ENCODE measurements around the gene NAA38.

NAA38 gene

GRCh38 chr17:7856811-7857712 lies at the start of gene NAA38:
TSS of gene NAA38 (minus strand) at chr17:7857559. CDS start at chr17:7857463, 96 bp downstream.
- DNase-seq (ENCODE audit: low read depth in 2 of 2) = peak; percentile 86 to 90

- DNase-seq (ENCODE audit: low read depth in 2 of 2) = no peak
Observed at GRCh38 chr17:7903154-7904103, 46.1 kb upstream of the NAA38 start.

GRCh38 chr17:7897773-7898172 lies 40.4 kb upstream of the NAA38 start:
- DNase-seq (ENCODE audit: low read depth in 2 of 2) = no peak

GRCh38 chr17:7897090-7897489 lies 39.7 kb upstream of the NAA38 start:
- no peak for DNase-seq (ENCODE audit: low read depth in 2 of 2)

- DNase-seq (ENCODE audit: low read depth in 2 of 2) = no peak
Observed at GRCh38 chr17:7894866-7895265, 37.5 kb upstream of the NAA38 start.

- no peak for DNase-seq (ENCODE audit: low read depth in 2 of 2)
Observed at GRCh38 chr17:7894226-7894625, 36.9 kb upstream of the NAA38 start.

GRCh38 chr17:7893187-7893880 lies 36.0 kb upstream of the NAA38 start:
- DNase-seq (ENCODE audit: low read depth in 2 of 2) = no peak

GRCh38 chr17:7889166-7889955 lies 32.0 kb upstream of the NAA38 start:
- DNase-seq (ENCODE audit: low read depth in 2 of 2) = peak in 1 of 2 donors; percentile 16

- peak in 1 of 2 donors; percentile 48 for DNase-seq (ENCODE audit: low read depth in 2 of 2)
Observed at GRCh38 chr17:7888184-7888920, 31.0 kb upstream of the NAA38 start, which contains the start of gene CHD3. TSS of gene CHD3 (plus strand) at chr17:7888789. CDS start at chr17:7889001, 212 bp downstream.

- peak; percentile 73 to 79 for DNase-seq (ENCODE audit: low read depth in 2 of 2)
Observed at GRCh38 chr17:7887482-7888183, 30.3 kb upstream of the NAA38 start.

- no peak for DNase-seq (ENCODE audit: low read depth in 2 of 2)
Observed at GRCh38 chr17:7887038-7887481, 29.7 kb upstream of the NAA38 start.

GRCh38 chr17:7886227-7887037 lies 29.1 kb upstream of the NAA38 start:
- DNase-seq (ENCODE audit: low read depth in 2 of 2) = peak; percentile 38 to 47

- DNase-seq (ENCODE audit: low read depth in 2 of 2) = peak; percentile 28 to 36
Observed at GRCh38 chr17:7885367-7886226, 28.2 kb upstream of the NAA38 start.

GRCh38 chr17:7884581-7885366 lies 27.4 kb upstream of the NAA38 start:
- DNase-seq (ENCODE audit: low read depth in 2 of 2) = peak in 1 of 2 donors; percentile 13

- no peak for DNase-seq (ENCODE audit: low read depth in 2 of 2)
Observed at GRCh38 chr17:7883781-7884386, 26.5 kb upstream of the NAA38 start.

- DNase-seq (ENCODE audit: low read depth in 2 of 2) = no peak
Observed at GRCh38 chr17:7882629-7883028, 25.3 kb upstream of the NAA38 start.
